GM19238 (cell line): ENCODE results near the gene SDF4.

Experiments
- DNase-seq: peaks from one replicate; pipeline ENCODE4 v3.0.0; 2011; ENCODE audit warnings: low spot score; ENCODE audit not compliant: insufficient read length

The SDF4 gene

GRCh38 chr1:1231400-1232207, at the start of gene SDF4:
Gene SDF4 (minus strand): TSS chr1:1232001. CDS start chr1:1228772, 3,229 bp downstream.
- DNase-seq = peak; percentile 100

GRCh38 chr1:1280782-1281481, 49.1 kb upstream of the SDF4 start:
- DNase-seq = no peak

- DNase-seq = no peak
These were observed 47.2 kb upstream of the SDF4 start for GRCh38 chr1:1279028-1279427.

- DNase-seq = no peak
These were observed 46.8 kb upstream of the SDF4 start for GRCh38 chr1:1278620-1279019.

GRCh38 chr1:1275836-1276235, 44.0 kb upstream of the SDF4 start:
- no peak for DNase-seq

GRCh38 chr1:1274931-1275431, 43.2 kb upstream of the SDF4 start:
- DNase-seq = no peak

GRCh38 chr1:1274299-1274930, 42.6 kb upstream of the SDF4 start:
- DNase-seq = no peak

GRCh38 chr1:1273512-1274298, 41.9 kb upstream of the SDF4 start, which contains the start of gene UBE2J2:
Gene UBE2J2 (minus strand): TSS chr1:1273854. CDS start chr1:1267992, 5,862 bp downstream.
- peak; percentile 99 for DNase-seq

- no peak for DNase-seq
These were observed 41.4 kb upstream of the SDF4 start for GRCh38 chr1:1273209-1273511.

GRCh38 chr1:1272341-1273208, 40.8 kb upstream of the SDF4 start:
- DNase-seq = no peak

- DNase-seq = no peak
These were observed 39.0 kb upstream of the SDF4 start for GRCh38 chr1:1270813-1271212.

- DNase-seq = no peak
These were observed 36.5 kb upstream of the SDF4 start for GRCh38 chr1:1268284-1268682.

- DNase-seq = no peak
These were observed 35.9 kb upstream of the SDF4 start for GRCh38 chr1:1267488-1268283.

- no peak for DNase-seq
These were observed 33.1 kb upstream of the SDF4 start for GRCh38 chr1:1264868-1265272.

GRCh38 chr1:1264026-1264425, 32.2 kb upstream of the SDF4 start:
- DNase-seq = no peak

- DNase-seq = no peak
These were observed 31.0 kb upstream of the SDF4 start for GRCh38 chr1:1262758-1263157.

- no peak for DNase-seq
These were observed 30.3 kb upstream of the SDF4 start for GRCh38 chr1:1262071-1262470.

- DNase-seq = no peak
These were observed 29.2 kb upstream of the SDF4 start for GRCh38 chr1:1260843-1261560.
